ENCODE measurements around the gene CPNE1.

DNA sequence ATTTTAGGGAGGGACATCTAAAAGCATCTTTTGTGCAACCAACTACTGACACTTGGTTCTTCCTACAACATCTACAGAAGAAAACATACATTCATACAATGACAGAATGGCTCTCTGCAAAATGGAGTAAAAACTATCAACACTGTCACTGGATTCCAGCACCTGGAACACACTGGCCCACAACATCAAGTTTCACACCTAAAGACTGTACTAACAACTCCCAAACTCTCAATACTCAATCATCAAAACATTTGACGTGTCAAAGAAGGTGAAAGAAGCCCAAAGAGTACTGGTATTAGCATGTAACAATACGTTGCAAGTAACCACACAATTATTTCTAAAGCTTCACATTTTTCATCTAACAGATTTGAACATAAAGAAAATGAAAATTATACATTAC is 2.1 kb downstream of the CPNE1 start:
- TF ChIP-seq EZH2 (IDR thresholded peaks at IDR 0.05; ENCODE audit: low read length, missing control alignments), result no peak
- TF ChIP-seq, protein P1, sequence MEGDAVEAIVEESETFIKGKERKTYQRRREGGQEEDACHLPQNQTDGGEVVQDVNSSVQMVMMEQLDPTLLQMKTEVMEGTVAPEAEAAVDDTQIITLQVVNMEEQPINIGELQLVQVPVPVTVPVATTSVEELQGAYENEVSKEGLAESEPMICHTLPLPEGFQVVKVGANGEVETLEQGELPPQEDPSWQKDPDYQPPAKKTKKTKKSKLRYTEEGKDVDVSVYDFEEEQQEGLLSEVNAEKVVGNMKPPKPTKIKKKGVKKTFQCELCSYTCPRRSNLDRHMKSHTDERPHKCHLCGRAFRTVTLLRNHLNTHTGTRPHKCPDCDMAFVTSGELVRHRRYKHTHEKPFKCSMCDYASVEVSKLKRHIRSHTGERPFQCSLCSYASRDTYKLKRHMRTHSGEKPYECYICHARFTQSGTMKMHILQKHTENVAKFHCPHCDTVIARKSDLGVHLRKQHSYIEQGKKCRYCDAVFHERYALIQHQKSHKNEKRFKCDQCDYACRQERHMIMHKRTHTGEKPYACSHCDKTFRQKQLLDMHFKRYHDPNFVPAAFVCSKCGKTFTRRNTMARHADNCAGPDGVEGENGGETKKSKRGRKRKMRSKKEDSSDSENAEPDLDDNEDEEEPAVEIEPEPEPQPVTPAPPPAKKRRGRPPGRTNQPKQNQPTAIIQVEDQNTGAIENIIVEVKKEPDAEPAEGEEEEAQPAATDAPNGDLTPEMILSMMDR (conservative IDR thresholded peaks at IDR 0.05 in 1 of 2, IDR thresholded peaks at IDR 0.05 in 1 of 2; ENCODE audit: low read depth in 1 of 2, low read length in 2 of 2), result no peak

Measured in fibroblast of lung (primary cell).